Cardiac septum (tissue), 1 donor: ENCODE measurements around the gene SLC15A4. TPM values are rescaled to one million over a fixed set of nuclear protein-coding genes. Genes with fewer than 3 reads are reported as not detected.
A peak's percentile ranks its signal among the peaks of the same experiment; 100 is the strongest.
"Not testable (repeated sequence)": the region's sequence is repeated elsewhere in the genome, so short reads cannot be mapped to it uniquely, and the experiment has no call there.

Experiments
- DNase-seq: peaks from one replicate; pipeline ENCODE4 v3.0.0-alpha.2; 2020; ENCODE audit warnings: low spot score
- intact Hi-C: fragments of 100-400 bp; cut with DNase I; formaldehyde crosslinking; loops from one replicate; pipeline ENCODE4 v1.14.0; 2022
- total RNA-seq: library from RNA; stranded (reverse); fragmentation: NEBNext Ultra II Directional; extraction: Animal tissue kit (Norgen Biotek cat#: 25700); gene quantifications from one replicate; pipeline ENCODE4 v1.2.1, GENCODE V29; 2021
- donor health status: DM: no; HTN: no; CAD: no.

The SLC15A4 gene
- total RNA-seq, 1 donor from 2014 or later: 15.8 TPM

DNA sequence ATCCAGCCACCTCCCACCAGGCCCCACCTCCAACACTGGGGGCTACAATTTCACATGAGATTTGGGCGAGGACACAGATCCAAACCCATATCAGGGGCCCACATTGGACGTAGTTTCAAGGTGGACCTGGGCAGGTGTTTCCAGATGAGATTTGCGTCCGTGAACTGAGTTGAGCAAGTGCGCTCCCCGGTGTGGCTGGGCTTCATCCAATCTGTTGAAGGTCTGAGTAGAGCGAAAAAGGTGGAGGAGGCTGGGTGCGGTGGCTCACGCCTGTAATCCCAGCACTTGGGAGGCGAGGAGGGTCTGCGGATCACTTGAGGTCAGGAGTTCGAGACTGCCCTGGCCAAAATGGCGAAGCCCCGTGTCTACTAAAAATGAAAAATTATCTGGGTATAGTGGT, 24.6 kb upstream of the SLC15A4 start:
- DNase-seq: no peak
- intact Hi-C loops: no loop called here

DNA sequence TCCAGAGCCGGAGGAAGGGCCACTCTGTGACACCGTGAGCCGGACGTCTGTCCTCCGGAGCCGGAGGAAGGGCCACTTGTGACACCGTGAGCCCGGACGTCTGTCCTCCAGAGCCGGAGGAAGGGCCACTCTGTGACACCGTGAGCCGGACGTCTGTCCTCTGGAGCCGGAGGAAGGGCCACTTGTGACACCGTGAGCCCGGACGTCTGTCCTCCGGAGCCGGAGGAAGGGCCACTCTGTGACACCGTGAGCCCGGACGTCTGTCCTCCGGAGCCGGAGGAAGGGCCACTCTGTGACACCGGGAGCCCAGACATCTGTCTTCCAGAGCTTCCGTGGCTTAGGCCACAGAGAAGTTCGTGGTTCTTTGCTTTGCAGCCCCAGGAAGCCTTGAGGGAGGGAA, 22.9 kb upstream of the SLC15A4 start:
- intact Hi-C loops, DNase-seq: not testable (repeated sequence)

DNA sequence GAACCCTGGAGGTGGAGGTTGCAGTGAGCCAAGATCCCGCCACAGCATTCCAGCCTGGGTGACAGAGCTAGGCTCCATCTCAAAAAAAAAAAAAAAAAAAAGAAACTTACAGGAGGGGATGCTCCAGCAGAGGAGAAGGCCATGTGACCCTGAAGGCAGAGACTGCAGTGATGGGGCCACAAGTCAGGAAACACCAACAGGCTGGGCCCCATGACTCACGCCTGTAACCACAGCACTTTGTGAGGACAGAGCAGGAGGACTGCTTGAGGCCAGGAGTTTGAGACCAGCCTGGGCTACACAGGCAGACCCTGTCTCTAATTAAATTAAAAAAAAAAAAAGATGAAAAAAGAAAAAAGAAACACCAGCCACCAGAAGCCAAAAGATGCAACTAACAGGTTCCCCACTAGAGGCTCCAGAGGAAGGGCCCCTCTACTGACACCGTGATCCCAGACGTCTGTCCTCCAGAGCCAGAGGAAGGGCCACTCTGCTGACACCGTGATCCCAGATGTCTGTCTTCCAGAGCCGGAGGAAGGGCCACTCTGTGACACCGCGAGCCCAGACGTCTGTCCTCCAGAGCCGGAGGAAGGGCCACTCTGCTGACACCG, 20.4 kb upstream of the SLC15A4 start:
- intact Hi-C loops: no loop called here
- DNase-seq: peak; percentile 85

DNA sequence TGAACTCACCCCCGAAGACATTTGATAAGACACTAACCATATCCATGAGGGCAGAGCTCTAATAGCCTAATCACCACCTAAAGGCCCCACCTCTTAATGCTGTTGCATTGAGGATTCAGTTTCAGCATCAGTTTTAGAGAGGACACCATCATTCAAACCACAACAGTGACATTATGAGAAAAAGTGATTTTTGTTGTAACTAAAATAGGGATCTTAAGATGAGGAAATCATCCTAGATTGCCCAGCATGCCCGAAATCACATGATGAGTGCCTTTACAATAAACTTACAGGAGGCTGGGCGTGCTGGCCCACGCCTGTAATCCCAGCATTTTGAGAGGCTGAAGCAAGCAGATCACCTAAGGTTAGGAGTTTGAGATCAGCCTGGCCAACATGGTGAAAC, 19.8 kb upstream of the SLC15A4 start:
- no peak for DNase-seq

DNA sequence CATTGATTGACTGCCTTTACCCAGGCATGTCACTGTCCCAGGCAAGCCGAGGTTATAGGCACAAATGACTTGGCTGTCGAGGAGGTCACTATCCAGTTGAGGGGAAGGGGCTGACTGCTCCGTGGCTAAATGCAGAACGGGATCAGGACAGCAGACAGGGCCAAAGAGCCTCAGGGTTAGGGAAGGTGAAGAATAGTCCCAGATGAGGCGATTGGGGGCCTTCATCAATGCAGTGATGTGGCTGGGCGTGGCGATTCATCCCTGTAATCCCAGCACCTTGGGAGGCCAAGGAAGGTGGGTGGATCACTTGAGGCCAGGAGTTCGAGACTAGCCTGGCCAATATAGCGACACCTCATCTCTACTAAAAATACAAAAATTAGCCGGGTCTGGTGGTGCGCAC, 18.8 kb upstream of the SLC15A4 start:
- intact Hi-C loops: no loop called here
- DNase-seq: no peak

More for the DNA sequence above, 19.8 kb upstream of the SLC15A4 start:
- intact Hi-C loops: no loop called here

DNA sequence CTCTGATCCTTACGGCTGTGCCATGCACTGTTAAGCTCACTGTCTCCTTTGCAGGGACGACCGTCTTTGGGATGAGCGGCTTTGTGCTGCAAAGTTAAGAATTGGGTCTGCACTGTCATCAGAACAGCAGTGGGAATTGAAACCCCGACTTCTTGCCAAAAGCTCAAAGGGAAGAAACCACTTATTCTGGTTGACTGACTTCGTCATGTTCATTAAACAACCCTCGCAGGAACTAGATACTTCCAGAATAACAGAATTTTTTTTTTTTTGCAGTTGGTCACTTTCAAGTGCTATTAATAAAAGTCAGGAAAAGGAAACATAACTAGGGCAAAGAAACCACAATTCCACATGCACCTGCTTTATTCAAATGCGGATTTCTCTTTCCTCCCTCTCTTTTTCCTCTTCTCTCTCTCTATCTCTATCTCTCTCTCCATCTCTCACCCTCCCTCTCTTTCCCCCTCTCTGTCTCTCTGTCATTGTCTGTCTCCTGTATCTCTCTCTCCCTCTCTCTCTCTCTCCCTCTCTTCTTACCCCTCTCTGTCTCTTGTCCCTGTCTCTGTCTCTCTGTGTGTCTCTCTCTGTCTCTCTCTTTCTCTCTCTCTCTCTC, 17.2 kb upstream of the SLC15A4 start:
- intact Hi-C loops: no loop called here

DNA sequence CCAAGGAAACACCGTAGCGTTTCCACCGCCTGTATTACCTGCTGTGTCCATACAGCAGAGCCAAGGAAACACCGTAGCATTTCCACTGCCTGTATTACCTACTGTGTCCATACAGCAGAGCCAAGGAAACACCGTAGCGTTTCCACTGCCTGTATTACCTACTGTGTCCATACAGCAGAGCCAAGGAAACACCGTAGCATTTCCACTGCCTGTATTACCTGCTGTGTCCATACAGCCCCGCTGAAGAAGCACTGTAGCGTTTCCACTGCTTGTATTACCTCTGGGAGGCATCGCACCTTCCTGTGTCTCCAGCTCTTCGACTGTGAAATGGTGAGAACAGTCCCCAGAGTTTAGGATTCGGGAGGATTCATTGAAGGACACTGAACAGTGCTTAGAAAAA, 16.1 kb upstream of the SLC15A4 start:
- DNase-seq, intact Hi-C loops: not testable (repeated sequence)

More for the DNA sequence above, 17.2 kb upstream of the SLC15A4 start:
- DNase-seq: no peak

DNA sequence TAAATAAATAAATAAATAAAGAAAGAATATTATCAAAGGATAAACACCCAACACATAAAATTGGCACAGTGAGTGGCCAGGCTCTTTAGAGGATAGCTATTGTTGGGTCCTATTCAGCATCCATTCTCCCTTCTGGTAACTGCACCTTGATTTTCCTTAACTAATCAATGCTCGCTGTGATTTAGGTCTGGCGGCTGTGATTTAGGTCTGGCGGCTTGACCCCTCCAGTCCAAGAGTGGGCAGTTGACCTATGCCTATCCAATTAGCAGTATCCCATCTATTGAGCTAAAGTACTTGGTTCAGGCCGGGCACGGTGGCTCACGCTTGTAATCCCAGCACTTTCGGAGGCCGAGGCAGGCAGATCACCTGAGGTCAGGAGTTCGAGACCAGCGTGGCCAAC, 9.7 kb upstream of the SLC15A4 start:
- intact Hi-C loops: no loop called here
- DNase-seq: no peak

DNA sequence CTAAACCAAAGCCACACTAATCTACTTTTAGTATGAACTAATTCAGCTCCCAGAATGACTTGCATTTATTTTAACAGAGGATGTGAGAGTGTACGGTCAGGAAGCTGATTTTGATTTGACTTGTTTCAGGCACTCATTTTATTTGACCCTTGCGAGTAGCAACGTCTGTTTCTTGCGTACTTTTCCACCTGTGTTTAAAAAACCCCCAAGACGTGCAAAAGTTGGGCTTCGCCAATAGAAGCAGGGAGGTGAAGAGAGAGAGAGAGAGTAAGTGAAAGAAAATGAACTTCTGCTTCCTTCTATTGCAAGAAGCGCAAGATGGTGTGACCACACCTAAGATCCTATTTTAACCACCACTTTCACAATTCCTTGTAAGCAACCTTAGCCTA, 6.7 kb upstream of the SLC15A4 start:
- intact Hi-C loops: no loop called here

DNA sequence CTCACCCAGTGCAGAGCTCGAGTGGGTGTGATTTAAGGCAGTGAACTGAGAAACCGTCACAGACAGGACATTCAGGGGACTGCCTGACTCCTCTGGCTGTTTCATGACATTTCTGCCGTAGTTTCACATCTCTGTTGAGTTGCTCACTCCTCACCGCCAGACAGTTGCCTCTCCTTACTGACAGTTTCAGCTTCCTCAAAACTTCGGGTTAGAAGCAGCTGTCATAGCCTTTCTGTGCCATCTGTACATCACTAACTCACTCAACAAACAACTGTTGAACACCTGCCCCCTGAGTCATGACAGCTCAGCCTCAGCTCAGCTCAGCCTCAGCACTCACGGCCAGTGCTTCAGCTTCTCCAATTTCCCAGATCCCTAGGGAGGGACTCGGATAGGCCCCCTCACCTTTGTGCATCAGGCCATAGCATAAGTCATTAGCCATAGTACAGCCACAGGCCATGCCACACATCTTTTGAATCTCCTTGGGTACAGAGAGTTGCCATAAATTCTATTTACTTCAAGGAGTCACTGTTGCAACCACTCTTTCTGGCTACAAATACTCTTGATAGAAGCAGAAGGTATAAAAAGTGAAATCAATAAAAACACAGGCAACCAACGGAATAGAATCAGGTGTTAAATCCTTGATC, 6.2 kb upstream of the SLC15A4 start:
- intact Hi-C loops: no loop called here
- no peak for DNase-seq

More for the DNA sequence above, 6.7 kb upstream of the SLC15A4 start:
- DNase-seq: no peak

DNA sequence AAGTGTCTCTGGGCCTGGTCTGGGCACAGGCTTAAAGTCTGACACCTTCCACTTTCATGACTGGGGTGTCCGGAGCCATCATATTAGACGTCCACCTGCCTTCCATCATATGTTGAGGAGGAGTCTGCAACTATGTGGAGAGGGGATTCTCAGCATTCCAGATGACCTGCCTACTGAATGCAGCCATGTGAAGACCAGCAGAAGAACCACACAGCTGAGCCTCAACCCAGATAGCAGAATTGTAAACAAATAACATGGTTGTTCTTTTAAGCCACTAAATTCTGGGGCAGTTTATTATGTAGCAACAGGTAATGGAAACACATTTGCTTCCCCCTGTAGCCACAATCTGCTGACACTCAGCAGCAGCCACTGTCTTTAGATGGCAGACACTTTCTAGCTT, 4.0 kb upstream of the SLC15A4 start:
- intact Hi-C loops: no loop called here
- DNase-seq: no peak

DNA sequence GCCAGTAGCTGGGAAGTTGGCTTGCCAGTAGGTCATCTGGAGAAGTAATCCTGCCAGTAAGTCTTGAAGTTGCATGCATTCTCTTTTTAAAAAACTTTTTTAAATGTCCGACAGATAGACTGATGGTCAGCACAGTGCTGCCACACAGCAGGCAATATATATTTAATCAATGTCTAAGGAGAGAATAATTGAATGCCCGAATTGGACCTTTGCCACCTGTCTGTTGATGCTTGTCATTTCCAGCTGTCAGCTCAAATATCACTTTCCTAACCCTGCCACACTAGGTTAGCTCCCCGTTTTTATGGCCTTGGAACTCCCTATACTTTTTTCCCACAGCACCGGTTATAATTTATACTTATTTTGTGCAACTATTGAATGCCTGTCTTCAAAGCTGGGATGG, 2.1 kb upstream of the SLC15A4 start:
- intact Hi-C loops: no loop called here

DNA sequence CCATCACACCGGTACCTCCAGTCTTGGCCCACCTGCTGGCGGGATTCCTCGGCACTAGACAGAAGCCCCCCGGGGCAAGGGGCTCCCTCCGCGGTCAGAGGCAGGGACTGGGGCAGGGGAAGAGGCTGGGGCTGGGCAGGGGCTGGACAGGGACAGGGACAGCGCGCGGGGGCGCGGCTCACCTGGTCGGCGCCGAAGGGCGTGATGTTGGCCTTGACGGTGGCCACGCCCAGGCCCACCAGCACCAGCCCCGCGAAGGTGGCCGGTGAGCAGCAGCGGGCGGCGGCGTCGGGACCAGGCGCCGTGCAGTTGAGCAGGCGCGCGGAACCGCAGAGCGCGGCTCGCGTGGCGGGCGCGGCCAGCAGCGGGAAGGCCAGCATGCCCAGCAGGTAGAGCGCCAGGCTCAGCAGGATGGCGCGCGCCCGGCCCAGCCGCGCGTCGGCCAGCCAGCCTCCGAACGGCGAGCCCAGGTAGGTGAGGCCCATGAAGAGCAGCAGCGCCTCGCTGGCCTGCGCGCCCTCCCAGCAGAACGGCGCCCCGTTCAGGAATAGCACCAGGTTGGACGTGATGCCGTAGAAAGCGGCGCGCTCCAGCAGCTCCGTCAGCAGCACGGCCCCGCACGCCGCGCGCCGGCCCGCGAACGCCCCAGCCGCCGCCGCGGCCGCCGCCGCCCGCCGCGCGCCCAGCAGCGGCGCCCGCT, 392 bp downstream of the SLC15A4 start:
- intact Hi-C loops: no loop called here

More for the DNA sequence above, 2.1 kb upstream of the SLC15A4 start:
- no peak for DNase-seq

DNA sequence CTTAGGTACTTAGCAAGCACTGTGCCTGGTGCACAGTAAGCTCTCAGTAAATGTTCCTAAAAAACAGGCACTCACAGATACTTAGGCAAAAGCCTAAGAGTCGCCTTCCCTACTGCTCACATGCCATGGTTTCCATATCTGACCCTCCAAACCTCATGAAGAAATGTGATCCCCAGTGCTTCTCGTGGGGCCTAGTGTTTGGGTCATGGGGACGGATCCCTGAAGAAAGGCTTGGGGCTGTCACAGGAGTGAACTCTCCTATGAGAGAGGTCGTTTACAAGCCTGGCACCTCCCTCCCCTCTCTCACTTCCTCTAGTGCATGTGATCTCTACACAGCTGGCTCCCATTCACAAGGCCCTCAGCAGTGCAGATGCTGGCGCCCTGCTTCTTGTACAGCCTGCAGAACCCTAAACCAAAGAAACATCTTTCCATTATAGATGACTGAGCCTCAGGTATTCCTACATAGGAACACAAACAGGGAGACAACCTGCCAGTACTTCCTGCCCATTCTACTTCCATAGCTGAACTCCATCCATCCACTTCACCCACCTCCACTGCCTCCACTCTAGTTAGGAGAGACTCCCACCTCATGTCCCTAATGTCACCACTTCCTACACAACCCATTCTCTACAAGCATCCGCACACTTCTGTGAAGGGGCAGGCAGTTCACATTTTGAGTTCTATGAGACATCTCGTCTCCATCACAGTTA, 2.9 kb downstream of the SLC15A4 start:
- DNase-seq: peak; percentile 82
- intact Hi-C loops: no loop called here

More for the DNA sequence above, 392 bp downstream of the SLC15A4 start:
- no peak for DNase-seq

DNA sequence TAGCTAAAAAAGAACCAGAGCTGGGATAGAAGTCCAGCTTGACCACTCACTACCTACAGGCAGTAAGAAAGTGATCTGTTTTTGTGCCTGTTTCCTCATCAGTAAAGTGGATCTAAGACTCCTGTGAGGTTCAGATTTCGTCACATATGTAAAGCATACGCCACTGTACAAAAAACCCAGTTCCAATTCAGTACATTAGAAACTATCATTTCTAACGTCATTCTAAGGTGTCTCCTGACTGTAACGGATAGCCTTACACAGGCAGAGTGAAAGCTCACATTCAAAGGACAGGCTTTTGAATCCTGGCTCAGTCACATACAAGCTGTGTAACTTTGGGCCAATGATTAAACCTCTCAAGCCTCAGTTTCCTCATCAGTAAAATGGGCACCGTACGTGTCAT, 3.5 kb downstream of the SLC15A4 start:
- intact Hi-C loops: no loop called here
- DNase-seq: no peak

DNA sequence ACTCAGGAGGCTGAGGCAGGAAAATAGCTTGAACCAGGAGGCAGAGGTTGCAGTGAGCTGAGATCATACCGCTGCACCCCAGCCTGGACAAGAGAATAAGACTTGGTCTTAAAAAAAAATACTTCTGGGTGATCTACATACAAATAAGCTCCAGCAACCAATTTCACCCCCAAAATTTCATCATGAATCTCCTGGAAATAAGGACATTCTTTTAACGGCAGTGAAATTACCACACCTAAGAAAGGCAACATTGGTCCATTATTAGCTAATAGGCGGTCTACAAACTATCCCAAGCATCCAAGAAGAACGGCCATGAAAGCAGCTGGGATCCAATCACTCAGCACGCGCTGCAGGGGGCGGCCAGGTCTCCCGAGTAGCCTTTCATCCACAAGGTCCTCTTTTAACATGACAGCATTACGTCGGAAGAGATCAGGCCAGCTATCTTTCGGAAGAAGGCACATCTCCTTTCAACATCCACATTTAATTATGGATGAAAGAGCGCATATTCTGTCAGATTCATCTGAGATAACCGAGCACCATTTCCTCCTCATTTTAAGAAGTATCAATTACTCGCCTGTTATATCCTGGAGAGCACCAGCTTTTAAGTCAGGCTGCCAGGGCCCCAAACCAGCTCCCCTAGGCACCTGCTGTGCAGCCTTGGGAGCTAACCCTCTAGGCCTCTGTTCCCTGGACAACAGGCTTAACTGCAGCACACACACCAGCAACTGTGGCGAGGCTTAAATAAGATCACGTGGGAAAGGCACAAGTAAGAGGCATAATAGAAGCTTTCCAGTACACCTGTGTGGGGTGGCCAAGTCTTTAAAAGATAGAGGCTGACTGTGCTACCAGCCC, 4.2 kb downstream of the SLC15A4 start:
- DNase-seq: no peak
- intact Hi-C loops: no loop called here

DNA sequence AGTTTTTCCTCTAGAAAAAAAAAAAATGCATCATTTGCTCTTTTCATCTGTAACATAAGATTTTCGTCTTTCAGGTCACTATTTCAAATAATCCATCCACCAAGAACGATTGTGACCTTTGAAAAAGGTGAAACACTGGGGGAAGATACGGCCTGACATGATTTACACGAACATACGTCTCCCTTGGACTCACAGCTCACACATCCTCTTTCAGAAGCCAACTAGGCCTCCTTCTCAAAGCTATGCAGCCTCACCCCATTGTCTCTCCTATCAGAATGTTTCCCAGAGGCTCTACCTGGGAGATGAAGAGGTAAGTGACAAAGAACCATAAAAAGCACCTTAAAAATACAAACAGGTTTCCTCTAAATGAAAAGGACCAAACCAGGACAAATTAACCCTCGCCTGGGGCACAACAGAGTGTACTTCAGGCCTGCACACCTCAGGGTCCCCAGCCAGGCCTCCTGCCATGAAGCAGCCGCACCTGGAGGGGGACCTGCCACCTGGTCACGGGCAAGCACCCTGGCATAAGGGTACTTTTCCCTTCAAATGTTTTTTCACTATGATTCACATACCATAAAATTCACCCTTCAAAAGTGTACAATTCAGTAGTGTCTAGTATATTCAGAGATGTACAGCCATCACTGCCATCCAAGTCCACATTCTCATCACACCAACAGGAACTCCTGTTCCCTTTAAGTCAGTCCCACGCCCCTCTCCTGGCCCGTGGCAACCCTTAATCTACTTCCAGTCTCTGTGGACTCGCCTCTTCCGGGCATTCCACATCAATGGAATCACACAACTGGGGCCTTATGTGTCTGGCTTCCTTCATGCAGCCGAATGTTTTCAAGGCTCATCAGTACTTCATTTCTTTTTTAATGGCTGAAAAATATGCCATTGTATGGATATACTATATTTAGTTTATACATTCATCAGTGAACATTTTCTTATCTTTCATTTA, 5.4 kb downstream of the SLC15A4 start:
- intact Hi-C loops: no loop called here
- no peak for DNase-seq
